ENCODE measurements around the gene PTGER1.

PTGER1 gene

GRCh38 chr19:14475251-14476073 lies at the start of gene PTGER1:
Gene PTGER1, minus strand, starts transcription at chr19:14475354. Its CDS starts 1,034 bp downstream, at chr19:14474320.
- no peak for DNase-seq (ENCODE audit: low read depth)
- H3K4me3 ChIP-seq (ENCODE audit: low read depth, low read length): no peak within 1 kb of the TSS
- TF ChIP-seq CTCF (IDR thresholded peaks at IDR 0.05; ENCODE audit: low read depth, low read length, missing control alignments): peak; percentile 23

GRCh38 chr19:14520543-14520942 lies 45.4 kb upstream of the PTGER1 start:
- no peak for DNase-seq (ENCODE audit: low read depth)
- TF ChIP-seq CTCF (IDR thresholded peaks at IDR 0.05; ENCODE audit: low read depth, low read length, missing control alignments): no peak
- H3K4me3 ChIP-seq (ENCODE audit: low read depth, low read length): no peak overlapping the region

- TF ChIP-seq CTCF (IDR thresholded peaks at IDR 0.05; ENCODE audit: low read depth, low read length, missing control alignments): no peak
- DNase-seq (ENCODE audit: low read depth): no peak
- no peak overlapping the region for H3K4me3 ChIP-seq (ENCODE audit: low read depth, low read length)
These were observed 44.8 kb upstream of the PTGER1 start for GRCh38 chr19:14519860-14520407.

GRCh38 chr19:14519245-14519859 lies 44.2 kb upstream of the PTGER1 start:
- H3K4me3 ChIP-seq (ENCODE audit: low read depth, low read length): no peak overlapping the region
- no peak for DNase-seq (ENCODE audit: low read depth)
- TF ChIP-seq CTCF (IDR thresholded peaks at IDR 0.05; ENCODE audit: low read depth, low read length, missing control alignments): no peak

- no peak for DNase-seq (ENCODE audit: low read depth)
- H3K4me3 ChIP-seq (ENCODE audit: low read depth, low read length): peak within 1 kb of the TSS; percentile 88
- no peak for TF ChIP-seq CTCF (IDR thresholded peaks at IDR 0.05; ENCODE audit: low read depth, low read length, missing control alignments)
These were observed 42.8 kb upstream of the PTGER1 start, which contains the start of gene DNAJB1 for GRCh38 chr19:14517840-14518505. Gene DNAJB1, minus strand, starts transcription at chr19:14518397. Its CDS starts 48 bp downstream, at chr19:14518349.

- TF ChIP-seq CTCF (IDR thresholded peaks at IDR 0.05; ENCODE audit: low read depth, low read length, missing control alignments): no peak
- peak overlapping the region; percentile 88 for H3K4me3 ChIP-seq (ENCODE audit: low read depth, low read length)
- no peak for DNase-seq (ENCODE audit: low read depth)
These were observed 42.3 kb upstream of the PTGER1 start for GRCh38 chr19:14517446-14517839.

Data from GM12864 (cell line).